ENCODE measurements around the gene GMNC. TPM values are rescaled to one million over a fixed set of nuclear protein-coding genes. Genes with fewer than 3 reads are reported as not detected.

GMNC gene
- total RNA-seq, 1 experiment from 2014 or later, result 0.27 TPM

DNA sequence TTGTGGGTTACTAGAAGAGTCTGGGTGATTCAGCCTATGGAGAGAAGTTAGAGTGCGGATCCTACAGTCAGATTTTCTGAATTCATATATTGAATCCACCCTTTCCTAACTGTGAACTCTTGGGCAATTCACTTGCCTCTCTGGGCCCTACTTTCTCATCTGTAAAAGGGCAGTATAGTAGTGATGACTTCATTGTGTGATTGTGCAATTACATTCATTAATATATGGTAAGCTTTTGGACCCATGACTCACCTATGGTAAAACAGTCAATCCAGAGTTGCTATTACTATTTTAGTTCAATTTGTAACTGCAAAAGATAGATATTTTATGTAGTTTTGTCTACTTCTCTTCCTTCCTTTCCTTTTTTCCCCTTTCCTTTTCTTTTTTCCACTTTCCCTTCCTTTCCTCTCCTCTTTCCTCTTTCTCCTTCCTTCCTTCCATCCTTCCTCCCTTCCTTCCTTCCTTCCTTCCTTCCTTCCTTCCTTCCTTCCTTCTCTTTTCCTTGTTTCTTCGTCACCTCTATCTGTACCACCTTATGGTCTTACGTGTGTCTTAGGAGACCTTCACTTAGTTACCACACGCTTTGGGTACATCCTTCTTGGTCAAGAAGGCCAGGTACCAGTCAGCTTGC lies 37.0 kb downstream of the GMNC start:
- no peak overlapping the region for H3K9ac ChIP-seq (ENCODE audit: low read length)
- no peak overlapping the region for H3K27ac ChIP-seq (ENCODE audit: low read depth, low read length)
- no peaks in the 10 kb centered on the region for H3K36me3 ChIP-seq (ENCODE audit: control insufficient read depth in 1 of 2, insufficient read depth in 2 of 2, low read length in 2 of 2)
- CTCF ChIA-PET, result no interaction called here
- no peaks in the 10 kb centered on the region for H3K9me2 ChIP-seq (ENCODE audit: insufficient read depth)
- H3K4me3 ChIP-seq (replicated peaks in 1 of 2; ENCODE audit: low read depth in 1 of 2, low read length in 2 of 2), result no peak overlapping the region
- no peak for ATAC-seq
- no peak for DNase-seq (ENCODE audit: low read depth, low spot score)
- BruUV-seq (replicated peaks), result no TSS peak
- no peaks in the 10 kb centered on the region for H3K4me1 ChIP-seq (ENCODE audit: control insufficient read depth in 1 of 2, insufficient read depth in 2 of 2, low read length in 2 of 2)
- H3K27me3 ChIP-seq (ENCODE audit: insufficient read depth, low read length), result no peaks in the 10 kb centered on the region
- intact Hi-C loops (cut with micrococcal nuclease), result no loop called here
- H3K9me3 ChIP-seq (ENCODE audit: control insufficient read depth in 1 of 2, insufficient read depth in 1 of 2, low read depth in 1 of 2, low read length in 2 of 2), result no peaks in the 10 kb centered on the region
- H3K79me2 ChIP-seq (ENCODE audit: insufficient read depth, low read length), result no peaks in the 10 kb centered on the region
- no peak overlapping the region for H2AFZ ChIP-seq (ENCODE audit: low read depth, low read length, poor library complexity, severe bottlenecking)
- no peaks in the 10 kb centered on the region for H4K20me1 ChIP-seq (ENCODE audit: insufficient read depth)
- POLR2A ChIA-PET, result no interaction called here
- TF ChIP-seq EGR1 (IDR thresholded peaks at IDR 0.05; ENCODE audit: low read depth) (no peak), YY1 (IDR thresholded peaks at IDR 0.05; ENCODE audit: extremely low read depth, insufficient replicate concordance, low read depth, low read length) (no peak), RAD21 (IDR thresholded peaks at IDR 0.05; ENCODE audit: low read depth) (no peak), ZFX (IDR thresholded peaks at IDR 0.05) (no peak), FOSL1 (IDR thresholded peaks at IDR 0.05; ENCODE audit: low read depth) (no peak), SP1 (IDR thresholded peaks at IDR 0.05; ENCODE audit: low read depth) (no peak), SIN3A (IDR thresholded peaks at IDR 0.05; ENCODE audit: low read depth) (no peak), ELF1 (IDR thresholded peaks at IDR 0.05; ENCODE audit: borderline replicate concordance, low read depth) (no peak), ZNF274 (IDR thresholded peaks at IDR 0.05; ENCODE audit: low read depth, low read length) (no peak), EZH2 (IDR thresholded peaks at IDR 0.05) (no peak)
- TF ChIP-seq, protein P1, sequence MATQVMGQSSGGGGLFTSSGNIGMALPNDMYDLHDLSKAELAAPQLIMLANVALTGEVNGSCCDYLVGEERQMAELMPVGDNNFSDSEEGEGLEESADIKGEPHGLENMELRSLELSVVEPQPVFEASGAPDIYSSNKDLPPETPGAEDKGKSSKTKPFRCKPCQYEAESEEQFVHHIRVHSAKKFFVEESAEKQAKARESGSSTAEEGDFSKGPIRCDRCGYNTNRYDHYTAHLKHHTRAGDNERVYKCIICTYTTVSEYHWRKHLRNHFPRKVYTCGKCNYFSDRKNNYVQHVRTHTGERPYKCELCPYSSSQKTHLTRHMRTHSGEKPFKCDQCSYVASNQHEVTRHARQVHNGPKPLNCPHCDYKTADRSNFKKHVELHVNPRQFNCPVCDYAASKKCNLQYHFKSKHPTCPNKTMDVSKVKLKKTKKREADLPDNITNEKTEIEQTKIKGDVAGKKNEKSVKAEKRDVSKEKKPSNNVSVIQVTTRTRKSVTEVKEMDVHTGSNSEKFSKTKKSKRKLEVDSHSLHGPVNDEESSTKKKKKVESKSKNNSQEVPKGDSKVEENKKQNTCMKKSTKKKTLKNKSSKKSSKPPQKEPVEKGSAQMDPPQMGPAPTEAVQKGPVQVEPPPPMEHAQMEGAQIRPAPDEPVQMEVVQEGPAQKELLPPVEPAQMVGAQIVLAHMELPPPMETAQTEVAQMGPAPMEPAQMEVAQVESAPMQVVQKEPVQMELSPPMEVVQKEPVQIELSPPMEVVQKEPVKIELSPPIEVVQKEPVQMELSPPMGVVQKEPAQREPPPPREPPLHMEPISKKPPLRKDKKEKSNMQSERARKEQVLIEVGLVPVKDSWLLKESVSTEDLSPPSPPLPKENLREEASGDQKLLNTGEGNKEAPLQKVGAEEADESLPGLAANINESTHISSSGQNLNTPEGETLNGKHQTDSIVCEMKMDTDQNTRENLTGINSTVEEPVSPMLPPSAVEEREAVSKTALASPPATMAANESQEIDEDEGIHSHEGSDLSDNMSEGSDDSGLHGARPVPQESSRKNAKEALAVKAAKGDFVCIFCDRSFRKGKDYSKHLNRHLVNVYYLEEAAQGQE (IDR thresholded peaks at IDR 0.05; ENCODE audit: low read depth), result no peak
- TF ChIP-seq, protein P2, sequence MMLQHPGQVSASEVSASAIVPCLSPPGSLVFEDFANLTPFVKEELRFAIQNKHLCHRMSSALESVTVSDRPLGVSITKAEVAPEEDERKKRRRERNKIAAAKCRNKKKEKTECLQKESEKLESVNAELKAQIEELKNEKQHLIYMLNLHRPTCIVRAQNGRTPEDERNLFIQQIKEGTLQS (IDR thresholded peaks at IDR 0.05), result no peak
- H3K4me2 ChIP-seq (ENCODE audit: low read length), result no peak overlapping the region
- RAD21 ChIA-PET (ENCODE audit: low non-redundant PET in 1 of 2, low total read pairs in 2 of 2, uncharacterized antibody in 2 of 2, unreplicated experiment in 2 of 2), result no interaction called here

Data from HCT116 (cell line).